Measurements from ENCODE around the gene PTP4A1. TPM values are rescaled to one million over a fixed set of nuclear protein-coding genes. Genes with fewer than 3 reads are reported as not detected.

The PTP4A1 gene
- total and polyA plus RNA-seq, 2 of the 13 experiments (the other 11 are each of a cell fraction or from before 2014, with no cell fraction given): 141 to 376 TPM

GRCh38 chr6:63573899-63574553 is 1.7 kb downstream of the PTP4A1 start (continued):
- TF ChIP-seq ZMYM3 (CRISPR knock-in tag; IDR thresholded peaks at IDR 0.05) (0 out of 2 replicates have a peak, but pooled peaks have one; percentile 53), ZNF891 (CRISPR knock-in tag; IDR thresholded peaks at IDR 0.05) (no peak), IKZF1 (IDR thresholded peaks at IDR 0.05) (no peak), MTF1 (CRISPR knock-in tag; IDR thresholded peaks at IDR 0.05) (no peak), ZNF850 (CRISPR knock-in tag; conservative IDR thresholded peaks at IDR 0.05) (no peak), MYC (CRISPR knock-in tag; IDR thresholded peaks at IDR 0.05; ENCODE audit: borderline replicate concordance) (no peak), BCL6 (CRISPR knock-in tag; IDR thresholded peaks at IDR 0.05) (peak; percentile 27; the same call in 1 of the 2 replicates), AFF4 (CRISPR knock-in tag; IDR thresholded peaks at IDR 0.05) (0 out of 2 replicates have a peak, but pooled peaks have one; percentile 69), FIP1L1 (IDR thresholded peaks at IDR 0.05; ENCODE audit: borderline replicate concordance, insufficient read depth, low read depth, low read length) (no peak), ISX (CRISPR knock-in tag; conservative IDR thresholded peaks at IDR 0.05) (no peak; the same call in 1 of the 2 replicates), ZSCAN31 (CRISPR knock-in tag; IDR thresholded peaks at IDR 0.05; ENCODE audit: low read depth) (no peak), PBX3 (CRISPR knock-in tag; IDR thresholded peaks at IDR 0.05; ENCODE audit: borderline replicate concordance) (0 out of 2 replicates have a peak, but pooled peaks have one; percentile 68), ZNF615 (CRISPR knock-in tag; IDR thresholded peaks at IDR 0.05; ENCODE audit: borderline replicate concordance) (no peak), MBNL3 (CRISPR knock-in tag; conservative IDR thresholded peaks at IDR 0.05) (no peak), CCDC6 (CRISPR knock-in tag; IDR thresholded peaks at IDR 0.05) (no peak), RERE (CRISPR knock-in tag; IDR thresholded peaks at IDR 0.05; ENCODE audit: low read depth) (no peak)
- TF ChIP-seq, protein P1, sequence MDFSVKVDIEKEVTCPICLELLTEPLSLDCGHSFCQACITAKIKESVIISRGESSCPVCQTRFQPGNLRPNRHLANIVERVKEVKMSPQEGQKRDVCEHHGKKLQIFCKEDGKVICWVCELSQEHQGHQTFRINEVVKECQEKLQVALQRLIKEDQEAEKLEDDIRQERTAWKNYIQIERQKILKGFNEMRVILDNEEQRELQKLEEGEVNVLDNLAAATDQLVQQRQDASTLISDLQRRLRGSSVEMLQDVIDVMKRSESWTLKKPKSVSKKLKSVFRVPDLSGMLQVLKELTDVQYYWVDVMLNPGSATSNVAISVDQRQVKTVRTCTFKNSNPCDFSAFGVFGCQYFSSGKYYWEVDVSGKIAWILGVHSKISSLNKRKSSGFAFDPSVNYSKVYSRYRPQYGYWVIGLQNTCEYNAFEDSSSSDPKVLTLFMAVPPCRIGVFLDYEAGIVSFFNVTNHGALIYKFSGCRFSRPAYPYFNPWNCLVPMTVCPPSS (IDR thresholded peaks at IDR 0.05): no peak
- TF ChIP-seq, protein P2, sequence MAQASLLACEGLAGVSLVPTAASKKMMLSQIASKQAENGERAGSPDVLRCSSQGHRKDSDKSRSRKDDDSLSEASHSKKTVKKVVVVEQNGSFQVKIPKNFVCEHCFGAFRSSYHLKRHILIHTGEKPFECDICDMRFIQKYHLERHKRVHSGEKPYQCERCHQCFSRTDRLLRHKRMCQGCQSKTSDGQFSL (CRISPR knock-in tag; IDR thresholded peaks at IDR 0.05): peak; percentile 16; the same call in 1 of the 2 replicates
